Measurements from ENCODE around the gene LINC00305. TPM values are rescaled to one million over a fixed set of nuclear protein-coding genes. Genes with fewer than 3 reads are reported as not detected.

LINC00305 gene
- polyA plus RNA-seq, 1 experiment, result not detected

GRCh38 chr18:64097497-64097896 is 51.4 kb downstream of the LINC00305 start:
- CTCF ChIA-PET, result no interaction called here

GRCh38 chr18:64095056-64095455 is 53.8 kb downstream of the LINC00305 start:
- TF ChIP-seq, protein P1, sequence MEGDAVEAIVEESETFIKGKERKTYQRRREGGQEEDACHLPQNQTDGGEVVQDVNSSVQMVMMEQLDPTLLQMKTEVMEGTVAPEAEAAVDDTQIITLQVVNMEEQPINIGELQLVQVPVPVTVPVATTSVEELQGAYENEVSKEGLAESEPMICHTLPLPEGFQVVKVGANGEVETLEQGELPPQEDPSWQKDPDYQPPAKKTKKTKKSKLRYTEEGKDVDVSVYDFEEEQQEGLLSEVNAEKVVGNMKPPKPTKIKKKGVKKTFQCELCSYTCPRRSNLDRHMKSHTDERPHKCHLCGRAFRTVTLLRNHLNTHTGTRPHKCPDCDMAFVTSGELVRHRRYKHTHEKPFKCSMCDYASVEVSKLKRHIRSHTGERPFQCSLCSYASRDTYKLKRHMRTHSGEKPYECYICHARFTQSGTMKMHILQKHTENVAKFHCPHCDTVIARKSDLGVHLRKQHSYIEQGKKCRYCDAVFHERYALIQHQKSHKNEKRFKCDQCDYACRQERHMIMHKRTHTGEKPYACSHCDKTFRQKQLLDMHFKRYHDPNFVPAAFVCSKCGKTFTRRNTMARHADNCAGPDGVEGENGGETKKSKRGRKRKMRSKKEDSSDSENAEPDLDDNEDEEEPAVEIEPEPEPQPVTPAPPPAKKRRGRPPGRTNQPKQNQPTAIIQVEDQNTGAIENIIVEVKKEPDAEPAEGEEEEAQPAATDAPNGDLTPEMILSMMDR (IDR thresholded peaks at IDR 0.05; ENCODE audit: low read depth, low read length), result no peak
- POLR2A ChIA-PET, result no interaction called here

More at GRCh38 chr18:64097497-64097896, 51.4 kb downstream of the LINC00305 start:
- TF ChIP-seq, protein P1 (IDR thresholded peaks at IDR 0.05; ENCODE audit: low read depth, low read length), result no peak
- Histone ChIP-seq H3K27me3 (ENCODE audit: control insufficient read depth, insufficient read depth, low read length) (no peaks in the 10 kb centered on the region), H3K27ac (ENCODE audit: low read depth, low read length) (no peak overlapping the region), H3K4me3 (ENCODE audit: low read depth, low read length) (no peak overlapping the region), H3K9me3 (ENCODE audit: control insufficient read depth, insufficient read depth, low read length) (no peaks in the 10 kb centered on the region; the same call in 1 of the 2 replicates)
- DNase-seq (ENCODE audit: low read depth, low spot score), result no peak
- POLR2A ChIA-PET, result no interaction called here

DNA sequence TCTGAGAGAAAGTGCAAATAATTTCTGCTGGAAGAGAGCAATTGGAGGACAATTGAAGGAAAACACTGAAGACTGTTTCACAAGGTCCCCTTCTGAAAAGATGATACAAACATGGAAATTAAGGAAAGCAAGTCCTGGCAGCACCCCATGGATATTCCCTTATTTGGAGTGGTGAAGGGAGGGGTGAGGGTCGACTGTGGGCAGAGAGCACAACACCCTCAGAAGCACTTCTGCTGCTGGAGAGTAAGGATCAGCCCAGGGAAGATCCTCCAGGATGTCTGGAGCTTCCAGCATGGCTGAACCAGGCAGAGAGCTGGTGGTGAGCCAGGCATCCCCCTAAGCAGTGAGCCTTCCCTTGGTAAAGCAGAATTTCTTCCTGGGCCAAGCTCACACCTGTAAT is 54.7 kb downstream of the LINC00305 start:
- no peak overlapping the region for H3K27ac ChIP-seq (ENCODE audit: low read depth, low read length)
- TF ChIP-seq, protein P1 (IDR thresholded peaks at IDR 0.05; ENCODE audit: low read depth, low read length), result no peak
- POLR2A ChIA-PET, result no interaction called here
- no peaks in the 10 kb centered on the region; the same call in 1 of the 2 replicates for H3K9me3 ChIP-seq (ENCODE audit: control insufficient read depth, insufficient read depth, low read length)
- DNase-seq (ENCODE audit: low read depth, low spot score), result no peak
- H3K4me3 ChIP-seq (ENCODE audit: low read depth, low read length), result no peak overlapping the region
- CTCF ChIA-PET, result interaction anchor here (0.6 kb wide), 1 partner anchor 530 kb away, joined by 3 read pairs; no protein-coding TSS in a partner anchor
- H3K27me3 ChIP-seq (ENCODE audit: control insufficient read depth, insufficient read depth, low read length), result no peaks in the 10 kb centered on the region

More at GRCh38 chr18:64095056-64095455, 53.8 kb downstream of the LINC00305 start:
- no peaks in the 10 kb centered on the region for H3K27me3 ChIP-seq (ENCODE audit: control insufficient read depth, insufficient read depth, low read length)
- H3K4me3 ChIP-seq (ENCODE audit: low read depth, low read length), result no peak overlapping the region
- CTCF ChIA-PET, result no interaction called here
- no peak for DNase-seq (ENCODE audit: low read depth, low spot score)
- H3K9me3 ChIP-seq (ENCODE audit: control insufficient read depth, insufficient read depth, low read length), result no peaks in the 10 kb centered on the region; the same call in 1 of the 2 replicates
- no peak overlapping the region for H3K27ac ChIP-seq (ENCODE audit: low read depth, low read length)

GRCh38 chr18:64091526-64091925 is 57.4 kb downstream of the LINC00305 start:
- CTCF ChIA-PET, result no interaction called here
- TF ChIP-seq, protein P1 (IDR thresholded peaks at IDR 0.05; ENCODE audit: low read depth, low read length), result no peak

DNA sequence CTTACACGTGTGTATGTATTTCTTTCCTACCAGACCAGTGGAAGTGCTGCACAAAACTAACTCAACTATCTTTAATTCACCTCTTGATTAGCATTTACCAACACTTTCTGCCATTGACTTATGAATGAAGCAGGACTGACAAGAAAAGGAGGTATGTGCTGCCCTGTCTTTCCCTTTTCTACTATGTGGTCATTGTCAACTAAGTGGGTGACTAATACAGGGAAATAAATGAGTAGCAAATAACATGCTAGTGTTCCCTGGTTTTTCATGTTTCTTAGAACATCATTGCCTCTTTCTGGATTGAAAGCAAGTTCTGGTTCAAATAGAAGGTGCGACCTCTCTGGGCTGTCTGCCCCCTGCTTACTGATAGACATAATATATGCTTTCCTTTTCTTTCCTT is 58.0 kb downstream of the LINC00305 start:
- ChIA-PET POLR2A (no interaction called here), CTCF (no interaction called here)
- Histone ChIP-seq H3K27ac (ENCODE audit: low read depth, low read length) (no peak overlapping the region), H3K27me3 (ENCODE audit: control insufficient read depth, insufficient read depth, low read length) (no peaks in the 10 kb centered on the region), H3K9me3 (ENCODE audit: control insufficient read depth, insufficient read depth, low read length) (no peaks in the 10 kb centered on the region; the same call in none of the 2 replicates), H3K4me3 (ENCODE audit: low read depth, low read length) (no peak overlapping the region)
- no peak for DNase-seq (ENCODE audit: low read depth, low spot score)
- TF ChIP-seq, protein P1 (IDR thresholded peaks at IDR 0.05; ENCODE audit: low read depth, low read length), result no peak

More at GRCh38 chr18:64091526-64091925, 57.4 kb downstream of the LINC00305 start:
- Histone ChIP-seq H3K9me3 (ENCODE audit: control insufficient read depth, insufficient read depth, low read length) (no peaks in the 10 kb centered on the region; the same call in none of the 2 replicates), H3K27ac (ENCODE audit: low read depth, low read length) (no peak overlapping the region), H3K4me3 (ENCODE audit: low read depth, low read length) (no peak overlapping the region), H3K27me3 (ENCODE audit: control insufficient read depth, insufficient read depth, low read length) (no peaks in the 10 kb centered on the region)
- POLR2A ChIA-PET, result no interaction called here
- DNase-seq (ENCODE audit: low read depth, low spot score), result no peak

Data from AG04450 (cell line).